GM21576 (cell line): Measurements from ENCODE around the gene PAEP.
"Not testable (repeated sequence)": the region's sequence is repeated elsewhere in the genome, so short reads cannot be mapped to it uniquely, and the experiment has no call there.

ENCODE experiments used
- ATAC-seq: cut with Tn5 transposase; IDR thresholded peaks from one replicate; pipeline ENCODE4 v1.9.1; 2021; ENCODE audit warnings: mild to moderate bottlenecking, moderate library complexity; ENCODE audit not compliant: unreplicated experiment

The PAEP gene

DNA sequence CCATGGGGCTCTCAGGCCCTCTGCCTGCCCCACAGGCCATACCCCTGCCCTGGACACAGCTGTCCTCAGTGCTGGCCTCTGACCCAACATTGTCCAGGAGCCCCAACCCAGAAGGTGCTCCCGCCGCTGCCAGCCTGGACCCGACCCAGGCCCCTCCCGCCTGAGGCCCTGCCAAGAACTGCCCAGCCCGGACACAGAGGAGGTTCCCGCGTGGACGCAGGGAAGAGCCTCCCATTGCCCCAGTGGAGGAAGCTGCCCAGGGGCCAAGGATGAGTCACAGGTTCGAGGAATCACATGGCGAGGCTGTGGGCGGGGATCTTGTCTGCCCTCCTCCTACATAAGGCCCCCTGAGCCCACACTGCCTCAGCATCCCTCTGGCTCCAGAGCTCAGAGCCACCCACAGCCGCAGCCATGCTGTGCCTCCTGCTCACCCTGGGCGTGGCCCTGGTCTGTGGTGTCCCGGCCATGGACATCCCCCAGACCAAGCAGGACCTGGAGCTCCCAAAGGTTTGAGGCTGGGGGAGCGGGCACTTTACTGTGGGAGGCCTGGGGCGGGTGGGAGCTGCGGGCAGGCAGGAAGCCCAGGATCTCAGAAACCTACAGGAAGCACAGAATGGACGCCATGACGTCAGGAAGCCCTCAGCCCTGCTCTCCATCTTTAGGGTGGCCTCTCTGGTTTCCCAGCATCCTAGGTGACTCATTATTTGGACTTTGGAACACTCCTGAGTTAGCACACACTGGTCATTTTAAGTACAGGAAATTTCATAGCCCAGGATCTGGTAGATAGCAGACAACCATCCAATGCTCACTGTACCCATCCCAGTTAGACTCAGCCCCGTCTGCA lies at the start of gene PAEP:
TSS of gene PAEP (plus strand) at position 366 of the 844 bp plus-strand sequence.
- no peak for ATAC-seq

DNA sequence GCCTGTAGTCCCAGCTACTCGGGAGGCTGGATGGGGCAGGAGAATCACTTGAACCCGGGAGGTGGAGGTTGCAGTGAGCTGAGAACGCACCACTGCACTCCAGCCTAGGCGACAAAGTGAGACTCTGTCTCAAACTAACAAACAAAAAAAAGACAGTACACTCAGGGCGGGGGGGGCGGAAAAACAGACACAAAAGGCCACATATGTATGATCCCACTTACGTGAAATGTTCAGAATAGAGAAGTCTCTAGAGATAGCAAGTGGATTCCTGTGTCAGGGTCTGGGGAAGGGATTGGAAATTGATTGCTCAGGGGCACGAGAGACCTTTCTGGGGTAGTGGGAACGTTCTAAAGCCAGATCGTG lies 49.3 kb upstream of the PAEP start:
- ATAC-seq, result no peak

DNA sequence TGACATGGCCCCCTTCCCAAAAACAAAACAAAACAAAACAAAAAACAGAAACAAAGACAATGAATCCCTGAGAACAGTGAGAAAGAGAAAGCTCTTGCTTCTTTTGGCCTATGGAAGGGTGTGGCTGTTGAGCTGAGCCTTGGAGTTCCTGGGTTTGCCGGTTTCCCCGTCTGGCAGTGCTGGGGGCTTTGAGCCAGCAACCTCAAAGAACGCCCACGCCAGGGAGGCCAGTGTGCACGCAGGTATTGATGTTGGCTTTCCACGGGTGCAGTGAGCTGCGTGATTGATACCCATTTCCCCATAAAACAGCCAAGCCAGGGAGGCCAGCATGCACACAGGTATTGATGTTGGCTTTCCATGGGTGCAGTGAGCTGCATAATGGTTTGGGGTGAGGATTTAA lies 48.7 kb upstream of the PAEP start:
- ATAC-seq, result no peak

DNA sequence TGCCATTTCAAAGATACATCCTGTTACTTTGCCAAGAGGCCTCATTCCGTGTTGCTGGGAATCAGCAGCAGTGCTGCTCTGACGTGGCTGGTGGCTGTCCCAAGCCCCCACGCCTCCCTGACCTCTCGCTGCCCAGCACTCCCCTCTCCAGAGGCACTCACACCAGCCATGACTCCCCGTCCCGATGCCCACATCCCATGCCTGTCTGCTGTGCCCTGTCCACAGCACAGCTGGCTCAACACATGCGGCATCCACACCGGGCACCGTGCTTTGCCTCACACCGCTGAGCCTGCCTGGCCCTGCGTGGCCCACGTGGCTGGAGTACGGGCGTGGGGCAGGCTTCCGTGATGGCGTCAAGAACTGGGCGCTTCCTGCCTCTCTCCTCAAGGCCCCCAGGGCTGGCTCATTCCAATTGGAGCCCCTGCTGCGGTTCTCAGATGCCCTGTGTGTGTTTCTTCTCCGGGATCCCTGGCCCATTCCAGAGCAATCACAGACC lies 48.2 kb upstream of the PAEP start:
- no peak for ATAC-seq

DNA sequence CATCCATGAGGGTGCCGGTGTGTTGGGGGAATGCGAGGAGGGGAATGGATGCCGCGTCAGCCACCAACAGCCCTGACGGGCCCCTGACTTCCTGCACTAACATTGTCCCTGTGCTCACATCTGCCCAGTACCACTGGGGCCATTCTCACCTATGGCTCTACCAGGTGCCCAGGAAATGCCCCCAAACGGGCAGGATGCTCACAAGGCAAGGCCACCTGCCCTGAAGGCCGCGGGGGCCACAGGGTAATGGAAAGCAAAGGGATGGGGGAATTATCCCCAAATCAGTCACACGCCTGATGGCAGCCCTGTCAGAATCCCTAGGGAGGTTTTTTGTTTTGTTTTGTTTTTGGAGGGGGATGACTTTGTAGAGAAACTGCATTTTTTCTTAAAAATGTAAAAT lies 47.6 kb upstream of the PAEP start:
- not testable (repeated sequence) for ATAC-seq

DNA sequence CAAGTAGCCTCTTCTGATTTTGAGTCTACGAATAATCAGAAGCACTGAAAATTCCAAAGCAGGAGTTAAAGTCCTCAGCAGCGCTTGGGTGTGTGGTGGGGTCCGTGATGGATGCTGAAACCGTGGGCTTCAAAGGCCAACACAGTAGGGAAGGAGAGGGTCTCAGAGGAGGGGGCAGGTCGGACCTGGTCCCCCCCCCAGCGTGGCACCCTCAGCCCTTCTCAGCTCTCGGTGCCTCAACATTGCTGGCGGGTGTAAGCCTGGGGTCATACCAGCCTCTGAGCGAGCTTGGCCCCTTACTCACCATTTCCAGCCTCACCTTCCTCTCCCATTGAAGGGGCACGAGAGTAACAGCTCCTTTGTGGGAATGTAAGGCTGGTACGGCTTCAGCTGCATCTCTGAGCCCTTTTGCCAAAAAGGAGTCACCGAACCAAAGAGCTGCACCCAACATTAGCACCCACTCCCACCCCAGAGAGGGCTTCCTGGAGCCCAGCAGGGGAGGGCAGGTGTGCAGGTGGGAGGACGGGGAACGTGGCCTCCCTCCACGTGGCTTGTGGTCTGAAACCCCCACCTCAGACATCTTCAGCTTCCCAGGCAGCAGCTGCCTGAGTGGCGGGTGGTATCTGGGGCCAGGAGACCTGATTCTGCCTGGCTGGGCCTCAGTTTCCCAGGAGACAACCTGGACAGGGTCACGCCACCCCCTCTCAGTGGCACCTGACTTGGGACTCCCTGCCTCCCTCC lies 47.0 kb upstream of the PAEP start:
- no peak for ATAC-seq

DNA sequence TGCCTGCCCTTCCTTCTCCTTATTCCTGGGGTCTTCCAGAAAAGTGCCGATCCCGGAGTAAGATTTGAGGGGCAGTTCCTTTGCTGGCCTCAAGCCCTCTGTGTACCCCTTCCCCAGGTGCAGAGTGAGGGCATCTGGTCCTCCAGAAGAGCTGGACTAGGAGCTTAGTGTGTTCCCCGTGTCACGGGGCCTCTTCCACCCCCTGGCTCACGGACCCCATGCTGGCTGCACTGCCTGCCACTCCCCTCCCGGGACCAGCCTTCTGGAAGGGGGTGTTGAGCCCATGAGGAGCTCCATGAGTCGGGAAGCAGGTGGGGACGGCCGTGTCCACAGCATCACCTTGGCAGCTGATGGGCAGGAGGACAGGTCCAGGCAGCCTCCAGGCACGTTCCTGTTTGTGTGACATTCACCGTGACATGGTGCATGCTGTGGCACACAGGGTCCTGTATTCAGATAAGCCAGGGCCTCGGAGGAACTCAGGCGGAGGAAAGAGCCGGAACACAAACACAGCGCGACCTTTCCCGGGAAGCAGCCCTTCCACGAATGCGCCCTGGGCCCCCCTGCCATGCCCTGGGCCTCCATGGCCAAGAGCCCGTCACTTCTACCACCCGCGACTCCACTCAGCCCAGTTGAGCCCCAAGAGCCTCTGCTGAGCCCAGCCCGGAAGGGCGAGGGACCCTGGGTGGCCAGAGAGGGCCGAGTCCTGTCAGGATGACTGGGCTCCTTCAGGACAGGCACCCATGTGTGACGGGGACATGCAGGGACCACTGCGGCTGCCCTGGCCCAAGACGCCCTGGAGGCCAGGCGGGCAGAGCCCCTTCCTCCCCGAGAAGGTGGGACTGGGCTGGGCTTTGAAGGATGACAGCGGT lies 46.2 kb upstream of the PAEP start:
- ATAC-seq, result no peak

DNA sequence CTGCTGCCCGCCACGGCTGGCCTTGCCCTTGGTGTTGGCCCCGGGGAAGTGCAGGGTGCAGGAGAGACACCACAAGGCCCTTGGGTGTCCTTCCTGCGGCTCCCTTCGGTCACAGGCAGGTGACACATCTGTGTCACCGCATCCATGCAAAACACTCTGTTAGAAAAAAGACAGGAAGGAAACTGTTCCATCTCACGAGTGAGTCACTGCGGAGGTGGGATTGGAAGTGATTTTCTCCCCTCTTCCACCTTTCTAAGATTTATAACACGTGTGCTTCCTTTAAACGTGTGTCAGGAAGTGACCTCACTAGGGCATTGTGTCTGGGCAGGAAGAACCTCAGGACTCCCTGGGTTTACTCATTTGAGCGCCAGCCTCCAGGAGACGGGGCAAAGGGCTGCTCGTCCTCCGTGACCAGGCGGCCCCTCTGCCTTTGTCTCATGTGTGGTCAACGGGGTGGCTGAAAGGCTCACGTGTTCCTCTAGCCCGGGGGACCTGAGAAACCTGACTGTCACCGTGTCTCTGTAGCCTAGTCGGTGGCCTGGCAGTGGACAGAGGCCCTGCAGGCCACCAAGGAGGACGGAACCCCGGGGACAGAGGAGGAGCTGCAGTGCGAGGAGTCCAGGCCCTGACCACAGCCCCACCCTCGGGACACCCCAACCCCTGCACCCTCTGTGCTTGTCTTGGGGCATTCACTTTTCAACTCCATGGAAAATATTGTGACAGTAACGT lies 45.3 kb upstream of the PAEP start:
- no peak for ATAC-seq

DNA sequence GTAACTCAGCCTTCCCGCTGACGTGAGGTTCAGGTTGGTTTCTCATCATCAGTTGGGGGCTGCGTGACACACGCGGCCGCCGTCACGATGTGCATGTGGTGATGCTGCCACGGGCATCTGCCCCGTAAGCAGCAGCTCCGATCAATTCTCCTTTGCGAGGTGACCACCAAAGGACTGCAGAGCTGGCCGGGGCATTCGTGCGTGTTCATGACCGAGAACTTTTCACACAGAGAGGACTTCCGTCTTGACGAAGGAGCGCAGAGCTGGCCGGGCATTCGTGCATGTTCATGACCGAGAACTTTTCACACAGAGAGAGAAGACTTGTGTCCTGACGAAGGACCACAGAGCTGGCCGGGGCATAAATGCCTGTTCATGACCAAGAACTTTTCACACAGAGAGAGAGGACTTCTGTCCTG lies 44.1 kb upstream of the PAEP start:
- ATAC-seq, result no peak

DNA sequence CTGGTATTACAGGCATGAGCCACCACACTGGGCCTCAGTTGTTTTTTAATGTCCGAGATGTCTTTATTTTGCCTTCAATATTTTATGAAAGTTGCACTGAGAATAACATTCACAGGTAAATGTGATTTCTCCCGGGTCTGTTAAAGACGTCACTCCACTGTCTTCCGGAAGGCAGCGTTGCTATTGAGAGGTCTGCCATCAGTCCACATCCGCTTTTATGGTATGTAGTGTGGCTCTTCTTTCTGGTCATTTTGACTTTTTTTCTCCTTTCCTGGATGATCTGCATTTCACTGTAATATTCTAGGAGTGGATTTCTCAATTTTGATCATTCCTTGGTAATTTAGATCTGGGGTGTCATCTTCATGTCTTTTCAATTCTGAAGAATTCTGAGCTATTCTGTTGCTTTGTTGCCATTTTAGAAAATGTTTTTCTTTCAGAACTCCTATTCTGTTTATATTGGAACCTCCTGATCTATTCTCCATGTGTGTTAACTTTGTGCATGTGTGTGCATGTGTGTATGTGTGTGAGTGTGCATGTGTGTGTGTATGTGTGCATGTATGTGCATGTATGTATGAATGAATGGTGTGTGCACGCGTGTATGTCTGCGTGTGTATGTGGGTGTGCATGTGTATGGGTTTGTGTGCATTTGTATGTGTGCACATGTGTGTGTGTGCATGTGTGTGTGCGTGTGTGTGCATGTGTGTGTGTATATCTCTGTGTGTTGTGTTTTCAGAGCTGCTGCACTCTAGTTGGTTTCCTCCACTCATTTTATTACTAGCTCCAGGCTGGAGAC lies 42.2 kb upstream of the PAEP start:
- ATAC-seq, result no peak

DNA sequence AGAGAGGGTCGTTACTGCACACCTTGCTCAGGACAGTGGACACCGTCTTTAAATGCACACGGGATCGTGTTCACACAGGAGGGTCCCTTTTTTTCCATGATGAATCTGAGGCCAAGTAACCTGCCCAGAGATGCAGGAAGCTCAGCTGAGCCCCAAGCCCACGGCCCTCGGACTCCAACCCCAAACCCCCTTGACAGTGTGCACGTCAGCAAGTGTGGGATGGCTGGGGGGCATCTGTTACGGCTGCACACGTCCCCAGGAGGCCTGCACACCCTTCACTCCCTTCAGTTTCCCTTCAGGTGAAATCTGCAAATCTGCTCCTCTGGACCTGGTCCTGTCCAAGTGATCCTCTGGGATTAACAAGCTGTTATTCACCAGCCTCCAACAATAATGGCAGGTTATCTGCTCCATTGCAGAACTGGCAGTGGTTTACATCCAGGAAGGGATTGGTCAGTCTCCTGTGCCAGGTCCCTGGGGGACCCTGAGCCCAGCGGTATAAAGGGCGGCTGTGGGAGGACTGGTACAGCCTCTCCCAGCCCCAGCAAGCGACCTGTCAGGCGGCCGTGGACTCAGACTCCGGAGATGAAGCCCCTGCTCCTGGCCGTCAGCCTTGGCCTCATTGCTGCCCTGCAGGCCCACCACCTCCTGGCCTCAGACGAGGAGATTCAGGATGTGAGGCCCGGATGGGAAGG lies 40.5 kb upstream of the PAEP start, which contains the start of gene LCN1:
TSS of gene LCN1 (plus strand) at position 525 of the 692 bp plus-strand sequence. CDS start at position 583, 58 bp downstream.
- no peak for ATAC-seq

DNA sequence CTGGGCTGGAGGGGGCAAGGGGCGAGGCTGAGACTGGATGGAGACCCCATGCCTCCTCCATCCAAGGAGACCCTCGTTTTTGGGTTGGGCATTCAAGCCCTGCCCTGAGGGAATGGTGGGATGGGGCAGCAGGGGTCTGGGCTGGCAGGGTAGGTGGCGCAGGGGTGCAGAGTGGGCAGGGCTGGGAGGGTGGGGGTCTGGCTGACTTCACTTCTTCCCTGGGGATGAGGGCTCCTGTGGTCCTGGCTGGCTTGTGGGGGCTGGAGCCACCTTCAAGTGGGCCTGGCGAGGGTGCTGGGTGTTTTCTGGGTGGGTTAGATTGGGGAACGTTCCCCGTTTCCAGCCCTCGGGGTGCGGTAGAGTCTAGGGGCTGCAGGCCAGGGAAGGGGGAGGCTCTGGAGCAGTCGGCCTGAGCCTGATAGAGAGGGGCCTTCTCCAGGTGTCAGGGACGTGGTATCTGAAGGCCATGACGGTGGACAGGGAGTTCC lies 39.9 kb upstream of the PAEP start:
- ATAC-seq, result no peak

DNA sequence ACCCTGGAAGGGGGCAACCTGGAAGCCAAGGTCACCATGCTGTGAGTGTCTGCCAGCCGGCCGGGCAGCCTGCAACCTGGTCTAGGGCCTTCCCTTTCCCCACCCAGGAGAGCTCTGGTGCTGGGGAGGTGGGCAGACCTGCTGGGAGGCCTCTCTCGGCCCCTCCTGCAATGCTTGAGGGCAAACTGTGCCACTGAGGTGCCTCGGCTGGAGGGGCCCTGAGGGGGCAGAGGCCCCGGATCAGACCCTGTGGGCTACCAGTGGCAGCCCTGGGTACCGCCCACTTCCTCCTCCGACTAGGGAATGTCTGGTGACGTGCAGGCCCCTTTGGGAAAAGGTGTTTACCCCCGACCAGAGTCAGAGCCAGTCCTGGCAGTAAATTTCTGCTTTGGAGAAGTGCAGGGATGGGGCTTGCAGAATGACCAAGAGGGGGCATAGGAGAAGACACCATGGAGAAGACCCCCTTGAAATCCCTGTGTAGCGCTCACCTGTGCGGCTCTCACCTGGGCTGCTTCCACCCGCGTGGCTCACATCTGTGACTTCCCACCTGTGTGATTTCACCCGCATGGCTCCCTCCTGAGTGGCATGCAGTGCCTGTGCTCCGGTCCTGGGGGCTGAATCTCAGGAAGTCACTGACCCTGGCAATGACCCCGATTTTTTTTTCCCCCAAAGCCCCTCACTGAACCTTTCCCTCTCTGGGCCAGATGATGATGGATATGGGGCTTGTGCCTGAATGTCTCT lies 39.2 kb upstream of the PAEP start:
- no peak for ATAC-seq

DNA sequence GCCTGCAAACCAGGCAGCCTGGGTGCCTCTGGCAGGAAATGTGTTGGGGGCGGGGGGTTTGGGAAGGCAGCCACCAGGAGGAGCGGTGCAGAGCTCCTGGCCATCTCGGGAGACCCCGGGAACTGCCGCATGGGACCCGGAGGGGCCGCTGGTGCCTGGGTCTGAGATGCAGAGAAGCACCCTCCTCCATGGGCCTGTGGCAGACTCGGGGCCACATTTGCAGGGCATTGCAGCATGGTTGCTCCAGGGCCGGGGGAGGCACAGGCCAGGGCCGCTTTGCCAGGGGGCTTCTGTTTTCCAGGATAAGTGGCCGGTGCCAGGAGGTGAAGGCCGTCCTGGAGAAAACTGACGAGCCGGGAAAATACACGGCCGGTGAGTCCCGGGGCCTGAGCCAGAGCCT lies 38.6 kb upstream of the PAEP start:
- ATAC-seq, result no peak

DNA sequence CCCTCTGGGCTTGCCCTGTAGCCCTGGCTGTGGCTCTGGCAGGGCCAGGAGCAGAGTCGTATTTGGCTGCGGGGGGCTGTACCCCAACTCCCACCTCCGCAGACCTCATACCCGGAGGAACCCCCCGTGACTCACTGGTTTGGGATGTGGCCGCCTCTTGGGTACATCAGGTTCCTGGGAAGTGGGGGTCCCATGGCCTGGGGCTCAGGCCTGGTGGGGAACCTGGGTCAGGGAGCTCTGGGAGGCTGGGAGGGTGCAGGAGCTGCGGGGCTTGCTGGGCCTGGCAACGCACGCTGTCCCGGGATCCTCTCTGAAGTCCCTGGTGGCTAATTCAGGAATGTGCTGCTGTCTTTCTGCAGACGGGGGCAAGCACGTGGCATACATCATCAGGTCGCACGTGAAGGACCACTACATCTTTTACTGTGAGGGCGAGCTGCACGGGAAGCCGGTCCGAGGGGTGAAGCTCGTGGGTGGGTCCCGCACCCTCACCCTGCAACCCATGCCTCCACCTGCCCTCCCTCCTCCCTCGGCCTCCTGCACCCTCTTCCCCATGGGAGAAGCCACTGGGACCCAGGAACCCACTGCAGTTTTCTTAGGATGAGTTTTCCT lies 37.9 kb upstream of the PAEP start:
- ATAC-seq, result no peak

DNA sequence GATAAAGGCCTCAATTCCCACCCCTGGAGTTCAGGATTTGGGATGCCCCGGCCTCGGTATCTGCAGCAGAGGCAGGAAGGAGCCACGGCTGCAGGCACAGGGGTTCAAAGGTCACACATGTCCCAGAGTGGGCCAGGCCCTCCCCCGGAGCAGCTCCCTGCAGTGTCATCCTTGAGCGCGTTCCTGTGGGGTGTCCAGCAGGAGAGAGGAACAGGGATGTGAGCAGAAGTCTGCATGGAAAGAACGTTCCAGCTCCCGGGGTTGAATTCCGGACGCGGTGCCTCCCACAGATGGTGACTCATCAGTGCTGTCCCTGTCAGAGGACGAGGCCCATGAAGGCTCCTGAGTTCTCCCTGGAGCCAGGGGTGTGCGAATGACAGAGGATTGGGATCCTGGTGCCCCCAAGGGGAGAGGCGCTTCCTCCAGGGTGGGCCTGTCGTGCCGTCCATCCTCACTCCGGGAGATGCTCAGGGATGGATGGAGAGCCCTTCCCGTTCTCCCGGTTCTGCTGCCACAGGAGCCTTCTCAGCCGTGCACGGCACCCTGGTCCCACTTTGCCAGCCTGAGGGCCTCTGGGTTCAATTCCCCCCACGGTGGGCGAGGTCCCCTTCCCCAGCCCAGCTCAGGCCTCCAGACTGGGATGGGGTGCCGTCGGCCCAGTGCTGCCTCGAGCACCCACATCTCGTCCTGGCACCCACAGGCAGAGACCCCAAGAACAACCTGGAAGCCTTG lies 37.3 kb upstream of the PAEP start:
- no peak for ATAC-seq
